Naive thymus-derived CD8-positive, alpha-beta T cell (primary cell): ENCODE measurements around the gene FAM124A. TPM values are rescaled to one million over a fixed set of nuclear protein-coding genes. Genes with fewer than 3 reads are reported as not detected.
"Not testable (repeated sequence)": the region's sequence is repeated elsewhere in the genome, so short reads cannot be mapped to it uniquely, and the experiment has no call there.

Experiments
- ATAC-seq, 2 donors: fragments of 150-1000 bp; cut with Tn5 transposase in 1 of 2; sonication (Bioruptor Pico), chemical (Tn5 transposase) in 1 of 2; 1 replicate in 1 of 2; 2 replicates in 1 of 2; pipeline ENCODE4 v1.10.0; 2021; ENCODE audit warnings: mild to moderate bottlenecking in 2 of 2, moderate library complexity in 2 of 2
- POLR2A ChIA-PET: fragments of 350-600 bp; sonication (Branson Sonifier 250); formaldehyde crosslinking; loops from one replicate; lab custom pipeline; 2021; ENCODE audit warnings: antibody characterized with exemption; lab: Charles Lee
- DNase-seq, 10 donors: peaks; one replicate each; pipeline versions ENCODE4 v3.0.0 to v3.0.0-alpha.2; 2020 to 2022
- H3K27ac Mint-ChIP-seq, 10 donors: one replicate each; pipeline ENCODE4 v1.8.0; 2020 to 2022; ENCODE audit warnings: mild to moderate bottlenecking in 10 of 10, mixed read lengths in 10 of 10, moderate library complexity in 4 of 10, inconsistent platforms in 1 of 10
- H3K27me3 Mint-ChIP-seq, 5 donors: one replicate each; pipeline ENCODE4 v1.8.0; 2021 to 2022; ENCODE audit warnings: mixed read lengths in 5 of 5
- H3K36me3 Mint-ChIP-seq, 3 donors: one replicate each; pipeline ENCODE4 v1.8.0; 2020 to 2022; ENCODE audit warnings: mixed read lengths in 3 of 3, mild to moderate bottlenecking in 2 of 3, inconsistent platforms in 1 of 3
- H3K4me1 Mint-ChIP-seq, 4 donors: one replicate each; pipeline ENCODE4 v1.8.0; 2021 to 2022; ENCODE audit warnings: mixed read lengths in 4 of 4
- H3K4me3 Mint-ChIP-seq, 10 donors: one replicate each; pipeline ENCODE4 v1.8.0; 2020 to 2022; ENCODE audit warnings: mild to moderate bottlenecking in 10 of 10, mixed read lengths in 10 of 10, moderate library complexity in 6 of 10, inconsistent platforms in 1 of 10
- H3K9me3 Mint-ChIP-seq, 9 donors: one replicate each; pipeline ENCODE4 v1.8.0; 2020 to 2022; ENCODE audit warnings: mixed read lengths in 9 of 9, mild to moderate bottlenecking in 3 of 9, inconsistent platforms in 1 of 9, moderate library complexity in 1 of 9
- polyA plus RNA-seq, 3 donors: library from polyadenylated mRNA; unstranded; fragments of 300-500 nt; fragmentation: Illumina TruSeq; gene quantifications; one replicate each; pipeline ENCODE4 v1.2.3, GENCODE V29; 2021
- total RNA-seq, 8 experiments: library from RNA in 2 of 8; stranded (reverse) in 2 of 8; gene quantifications; one replicate each; pipeline ENCODE4 v1.2.3 and lab custom pipeline; 2021 to 2026

The FAM124A gene
- total and polyA plus RNA-seq, 5 experiments from 2014 or later: 0.07 TPM; not detected in 4

GRCh38 chr13:51284339-51284738 lies 62.1 kb downstream of the FAM124A start:
- ATAC-seq: no peak
- no peaks in the 10 kb centered on the region for H3K9me3 Mint-ChIP-seq

GRCh38 chr13:51286135-51287002 lies 64.2 kb downstream of the FAM124A start:
- H3K9me3 Mint-ChIP-seq: peaks cover 0 to 1% (median 0%) of the 10 kb centered on the region in 9 donors
- peak overlapping the region in 2 of 10 donors; percentile 27 to 33 for H3K4me3 Mint-ChIP-seq
- POLR2A ChIA-PET: interaction anchor here (1.3 to 1.6 kb wide), 2 partner anchors 9 to 512 kb away, joined by 3 to 5 read pairs; no protein-coding TSS in a partner anchor

More at GRCh38 chr13:51284339-51284738, 62.1 kb downstream of the FAM124A start:
- POLR2A ChIA-PET: no interaction called here
- no peak overlapping the region for H3K27ac Mint-ChIP-seq
- H3K27me3 Mint-ChIP-seq: peaks cover 0 to 2% (median 1%) of the 10 kb centered on the region in 5 donors
- H3K4me3 Mint-ChIP-seq: no peak overlapping the region
- H3K4me1 Mint-ChIP-seq: peaks cover 0 to 3% (median under 1%) of the 10 kb centered on the region in 4 donors
- no peak for DNase-seq
- H3K36me3 Mint-ChIP-seq: no peaks in the 10 kb centered on the region

GRCh38 chr13:51287758-51288157 lies 65.6 kb downstream of the FAM124A start:
- POLR2A ChIA-PET: no interaction called here
- DNase-seq (no peak), ATAC-seq (no peak)
- H3K27ac Mint-ChIP-seq: no peak overlapping the region
- peaks cover 0 to 4% (median 1%) of the 10 kb centered on the region in 5 donors for H3K27me3 Mint-ChIP-seq
- no peak overlapping the region for H3K4me3 Mint-ChIP-seq
- peaks cover 0 to 3% (median under 1%) of the 10 kb centered on the region in 4 donors for H3K4me1 Mint-ChIP-seq
- H3K9me3 Mint-ChIP-seq: peaks cover 0 to 1% (median 0%) of the 10 kb centered on the region in 9 donors
- H3K36me3 Mint-ChIP-seq: no peaks in the 10 kb centered on the region

More at GRCh38 chr13:51286135-51287002, 64.2 kb downstream of the FAM124A start:
- Mint-ChIP-seq H3K27ac (no peak overlapping the region), H3K27me3 (peaks cover 0 to 2% (median 1%) of the 10 kb centered on the region in 5 donors), H3K4me1 (peaks cover 0 to 3% (median under 1%) of the 10 kb centered on the region in 4 donors), H3K36me3 (no peaks in the 10 kb centered on the region)
- peak; percentile 74 to 85 for ATAC-seq
- peak; percentile 16 to 76 (median 44) for DNase-seq

- H3K9me3 Mint-ChIP-seq, H3K36me3 Mint-ChIP-seq, H3K27me3 Mint-ChIP-seq, ATAC-seq, H3K4me1 Mint-ChIP-seq, H3K4me3 Mint-ChIP-seq, H3K27ac Mint-ChIP-seq, DNase-seq, POLR2A ChIA-PET: not testable (repeated sequence)
These were observed 66.1 kb downstream of the FAM124A start for GRCh38 chr13:51288254-51288653.

GRCh38 chr13:51291341-51291740 lies 69.1 kb downstream of the FAM124A start:
- ATAC-seq: no peak
- peaks cover 0 to 1% (median 0%) of the 10 kb centered on the region in 9 donors for H3K9me3 Mint-ChIP-seq
- POLR2A ChIA-PET: no interaction called here
- H3K4me1 Mint-ChIP-seq: peaks cover 0 to 1% (median 0%) of the 10 kb centered on the region in 4 donors
- no peak overlapping the region for H3K4me3 Mint-ChIP-seq
- no peaks in the 10 kb centered on the region for H3K36me3 Mint-ChIP-seq
- DNase-seq: no peak
- H3K27ac Mint-ChIP-seq: no peak overlapping the region
- peaks cover 0 to 4% (median 0%) of the 10 kb centered on the region in 5 donors for H3K27me3 Mint-ChIP-seq

- H3K27ac Mint-ChIP-seq: no peak overlapping the region
- DNase-seq (no peak), ATAC-seq (no peak)
- no peaks in the 10 kb centered on the region for H3K36me3 Mint-ChIP-seq
- POLR2A ChIA-PET: no interaction called here
- no peaks in the 10 kb centered on the region for H3K4me1 Mint-ChIP-seq
- H3K27me3 Mint-ChIP-seq: peaks cover 0 to 4% (median 0%) of the 10 kb centered on the region in 5 donors
- peaks cover 0 to 1% (median 0%) of the 10 kb centered on the region in 9 donors for H3K9me3 Mint-ChIP-seq
- H3K4me3 Mint-ChIP-seq: no peak overlapping the region
These were observed 69.9 kb downstream of the FAM124A start for GRCh38 chr13:51292000-51292565.

- no peaks in the 10 kb centered on the region for H3K9me3 Mint-ChIP-seq
- peaks cover 0 to 8% (median 2%) of the 10 kb centered on the region in 5 donors for H3K27me3 Mint-ChIP-seq
- ATAC-seq (no peak), DNase-seq (no peak)
- H3K27ac Mint-ChIP-seq: no peak overlapping the region
- POLR2A ChIA-PET: no interaction called here
- no peaks in the 10 kb centered on the region for H3K4me1 Mint-ChIP-seq
- no peaks in the 10 kb centered on the region for H3K36me3 Mint-ChIP-seq
- no peak overlapping the region for H3K4me3 Mint-ChIP-seq
These were observed 75.4 kb downstream of the FAM124A start for GRCh38 chr13:51297556-51297955.

GRCh38 chr13:51298812-51299211 lies 76.6 kb downstream of the FAM124A start:
- H3K27ac Mint-ChIP-seq: no peak overlapping the region
- H3K4me3 Mint-ChIP-seq: no peak overlapping the region
- no peaks in the 10 kb centered on the region for H3K36me3 Mint-ChIP-seq
- no peak for DNase-seq
- ATAC-seq: no peak
- H3K9me3 Mint-ChIP-seq: no peaks in the 10 kb centered on the region
- H3K27me3 Mint-ChIP-seq: peaks cover 0 to 8% (median 2%) of the 10 kb centered on the region in 5 donors
- H3K4me1 Mint-ChIP-seq: no peaks in the 10 kb centered on the region
- POLR2A ChIA-PET: no interaction called here

GRCh38 chr13:51303063-51303552 lies 80.9 kb downstream of the FAM124A start:
- no peaks in the 10 kb centered on the region for H3K36me3 Mint-ChIP-seq
- H3K9me3 Mint-ChIP-seq: no peaks in the 10 kb centered on the region
- POLR2A ChIA-PET: interaction anchor here (0.5 kb wide), 1 partner anchor 114 kb away, joined by 4 read pairs; no protein-coding TSS in a partner anchor
- DNase-seq (no peak), ATAC-seq (no peak)
- H3K4me1 Mint-ChIP-seq: peaks cover 0 to 3% (median 0%) of the 10 kb centered on the region in 4 donors
- no peak overlapping the region for H3K27ac Mint-ChIP-seq
- H3K4me3 Mint-ChIP-seq: no peak overlapping the region
- peaks cover 0 to 9% (median 2%) of the 10 kb centered on the region in 5 donors for H3K27me3 Mint-ChIP-seq

GRCh38 chr13:51303882-51304281 lies 81.7 kb downstream of the FAM124A start:
- no peaks in the 10 kb centered on the region for H3K9me3 Mint-ChIP-seq
- peaks cover 0 to 3% (median 0%) of the 10 kb centered on the region in 4 donors for H3K4me1 Mint-ChIP-seq
- POLR2A ChIA-PET: no interaction called here
- no peak overlapping the region for H3K27ac Mint-ChIP-seq
- no peaks in the 10 kb centered on the region for H3K36me3 Mint-ChIP-seq
- H3K4me3 Mint-ChIP-seq: no peak overlapping the region
- peaks cover 0 to 9% (median 5%) of the 10 kb centered on the region in 5 donors for H3K27me3 Mint-ChIP-seq
- DNase-seq: no peak
- ATAC-seq: no peak

- Mint-ChIP-seq H3K27me3 (peaks cover 0 to 4% (median 0%) of the 10 kb centered on the region in 5 donors), H3K36me3 (no peaks in the 10 kb centered on the region), H3K4me3 (no peak overlapping the region), H3K9me3 (no peaks in the 10 kb centered on the region), H3K4me1 (peaks cover 0 to 3% (median 0%) of the 10 kb centered on the region in 4 donors), H3K27ac (no peak overlapping the region)
- POLR2A ChIA-PET: no interaction called here
- ATAC-seq: no peak
- DNase-seq: no peak
These were observed 83.2 kb downstream of the FAM124A start for GRCh38 chr13:51305271-51305967.

GRCh38 chr13:51308781-51309180 lies 86.6 kb downstream of the FAM124A start:
- Mint-ChIP-seq H3K4me1 (peaks cover 0 to 3% (median 0%) of the 10 kb centered on the region in 4 donors), H3K4me3 (no peak overlapping the region), H3K9me3 (no peaks in the 10 kb centered on the region), H3K27ac (no peak overlapping the region), H3K27me3 (peaks cover 0 to 7% (median 2%) of the 10 kb centered on the region in 5 donors), H3K36me3 (no peaks in the 10 kb centered on the region)
- ATAC-seq (no peak), DNase-seq (no peak)
- POLR2A ChIA-PET: no interaction called here
